Breast epithelium (tissue), 4 donors: ENCODE results near the gene SLC39A13. TPM values are rescaled to one million over a fixed set of nuclear protein-coding genes. Genes with fewer than 3 reads are reported as not detected.
"Not testable (repeated sequence)": the region's sequence is repeated elsewhere in the genome, so short reads cannot be mapped to it uniquely, and the experiment has no call there.

Experiments
- DNase-seq, 2 donors: peaks; one replicate each; pipeline ENCODE4 v3.0.0-alpha.2; 2019; ENCODE audit warnings: low spot score in 2 of 2
- H3K27ac ChIP-seq, 2 donors: fragments of 200-600 bp; sonication (generic) in 1 of 2; one replicate each; pipeline ENCODE4 v1.5.1; 2016 to 2019; ENCODE audit warnings: mild to moderate bottlenecking in 1 of 2
- H3K27me3 ChIP-seq, 2 donors: fragments of 200-600 bp; sonication (generic) in 1 of 2; one replicate each; pipeline versions ENCODE4 v1.5.1 to v1.6.0; 2017 to 2019; ENCODE audit warnings: control low read depth in 1 of 2, mild to moderate bottlenecking in 1 of 2
- H3K36me3 ChIP-seq: fragments of 200-600 bp; one replicate; pipeline ENCODE4 v1.5.1; 2019
- H3K4me1 ChIP-seq, 2 donors: fragments of 200-600 bp; sonication (generic); one replicate each; pipeline ENCODE4 v1.5.1; 2016 to 2019; ENCODE audit warnings: control low read depth in 1 of 2
- H3K4me3 ChIP-seq, 3 donors: fragments of 200-600 bp; sonication (generic); 1 replicate in 2 of 3; 2 replicates in 1 of 3; pipeline ENCODE4 v1.5.1; 2016 to 2019; ENCODE audit warnings: mild to moderate bottlenecking in 3 of 3, moderate library complexity in 2 of 3
- H3K9me3 ChIP-seq, 2 donors: fragments of 200-600 bp; sonication (generic) in 1 of 2; one replicate each; pipeline ENCODE4 v1.5.1; 2016 to 2019; ENCODE audit warnings: control low read depth in 1 of 2
- CTCF ChIP-seq, 3 donors: fragments of 450-650 bp; IDR thresholded peaks; one replicate each; pipeline ENCODE4 v1.5.1; 2016 to 2017; ENCODE audit warnings: antibody characterized with exemption in 3 of 3, mild to moderate bottlenecking in 3 of 3, moderate library complexity in 3 of 3
- POLR2A ChIP-seq: fragments of 450-650 bp; IDR thresholded peaks from one replicate; pipeline ENCODE4 v1.6.1; 2016; ENCODE audit warnings: antibody characterized with exemption, mild to moderate bottlenecking, moderate library complexity
- POLR2AphosphoS5 ChIP-seq, 3 donors: sonication (generic); formaldehyde crosslinking; IDR thresholded peaks; one replicate each; pipeline ENCODE4 v1.6.1; 2017; ENCODE audit warnings: antibody characterized with exemption in 3 of 3
- intact Hi-C: fragments of 100-400 bp; cut with DNase I; formaldehyde crosslinking; loops from one replicate; pipeline ENCODE4 v1.15.1; 2023; ENCODE audit warnings: low total_unique reads
- total RNA-seq, 3 donors: library from RNA; depleted of rRNA; stranded (reverse); fragments of >200 nt; gene quantifications; one replicate each; pipeline ENCODE4 v1.1.0, GENCODE V29; 2016

Gene SLC39A13
- total RNA-seq, 3 donors from 2014 or later: 42.9 to 58.1 (median 52.8) TPM

- no peak for DNase-seq
- H3K9me3 ChIP-seq: no peaks in the 10 kb centered on the region
- TF ChIP-seq POLR2AphosphoS5 (IDR thresholded peaks at IDR 0.05) (no peak), POLR2A (no peak), CTCF (IDR thresholded peaks at IDR 0.05) (no peak)
Measured at GRCh38 chr11:47449541-47449940, 41.2 kb downstream of the SLC39A13 start.

DNA sequence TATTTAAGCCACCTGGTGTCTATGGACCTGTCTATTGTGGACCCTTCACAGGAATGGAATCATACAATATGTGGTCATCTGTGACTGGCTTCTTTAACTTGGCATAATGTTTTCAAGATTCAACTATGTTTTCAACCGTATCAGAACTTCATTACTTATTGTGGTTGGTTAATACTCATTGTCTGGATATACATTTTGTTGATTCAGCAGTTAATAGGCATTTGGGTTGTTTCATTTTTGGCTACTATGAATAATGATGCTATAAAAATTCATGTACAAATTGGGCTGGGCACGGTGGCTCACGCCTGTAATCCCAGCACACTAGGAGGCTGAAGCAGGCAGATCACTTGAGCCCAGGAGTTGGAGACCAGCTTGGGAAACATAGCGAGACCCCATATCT, 43.0 kb downstream of the SLC39A13 start:
- intact Hi-C loops: no loop called here
- no peaks in the 10 kb centered on the region for H3K27me3 ChIP-seq
- DNase-seq: no peak
- no peak for TF ChIP-seq POLR2A
- TF ChIP-seq POLR2AphosphoS5 (IDR thresholded peaks at IDR 0.05): no peak
- no peak for TF ChIP-seq CTCF (IDR thresholded peaks at IDR 0.05)
- no peaks in the 10 kb centered on the region for H3K9me3 ChIP-seq
- H3K4me1 ChIP-seq: no peaks in the 10 kb centered on the region
- no peak overlapping the region for H3K27ac ChIP-seq
- no peaks in the 10 kb centered on the region for H3K36me3 ChIP-seq
- no peak overlapping the region for H3K4me3 ChIP-seq

More at GRCh38 chr11:47449541-47449940, 41.2 kb downstream of the SLC39A13 start:
- intact Hi-C loops: no loop called here
- no peak overlapping the region for H3K27ac ChIP-seq
- H3K4me1 ChIP-seq: no peaks in the 10 kb centered on the region
- H3K27me3 ChIP-seq: no peaks in the 10 kb centered on the region
- H3K36me3 ChIP-seq: no peaks in the 10 kb centered on the region
- H3K4me3 ChIP-seq: no peak overlapping the region

- H3K4me3 ChIP-seq: no peak overlapping the region
- no peaks in the 10 kb centered on the region for H3K36me3 ChIP-seq
- H3K9me3 ChIP-seq: no peaks in the 10 kb centered on the region
- H3K4me1 ChIP-seq: no peaks in the 10 kb centered on the region
- intact Hi-C loops: no loop called here
- no peak for TF ChIP-seq CTCF (IDR thresholded peaks at IDR 0.05)
- no peak for TF ChIP-seq POLR2AphosphoS5 (IDR thresholded peaks at IDR 0.05)
- TF ChIP-seq POLR2A: no peak
- no peaks in the 10 kb centered on the region for H3K27me3 ChIP-seq
- H3K27ac ChIP-seq: no peak overlapping the region
- DNase-seq: no peak
Measured at GRCh38 chr11:47451990-47452389, 43.6 kb downstream of the SLC39A13 start.

DNA sequence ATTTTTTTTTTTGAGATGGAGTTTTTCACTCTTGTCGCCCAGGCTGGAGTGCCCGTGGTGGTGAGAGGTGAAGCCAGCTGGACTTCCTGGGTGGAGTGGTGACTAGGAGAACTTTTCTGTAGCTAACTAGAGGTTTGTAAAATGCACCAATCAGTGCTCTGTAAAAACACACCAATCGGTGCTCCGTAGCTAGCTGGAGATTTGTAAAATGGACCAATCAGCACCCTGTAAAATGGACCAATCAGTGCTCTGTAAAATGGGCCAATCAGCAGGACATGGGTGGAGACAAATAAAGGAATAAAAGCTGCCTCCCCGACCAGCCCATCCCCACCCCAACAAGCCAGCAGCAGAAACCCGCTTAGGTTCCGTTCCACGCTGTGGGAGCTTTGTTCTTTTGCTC, 45.0 kb downstream of the SLC39A13 start:
- Histone ChIP-seq H3K9me3 (no peaks in the 10 kb centered on the region), H3K4me3 (no peak overlapping the region), H3K27ac (no peak overlapping the region), H3K4me1 (no peaks in the 10 kb centered on the region), H3K27me3 (no peaks in the 10 kb centered on the region), H3K36me3 (no peaks in the 10 kb centered on the region)
- DNase-seq: no peak
- intact Hi-C loops: no loop called here
- TF ChIP-seq POLR2A (no peak), CTCF (IDR thresholded peaks at IDR 0.05) (no peak), POLR2AphosphoS5 (IDR thresholded peaks at IDR 0.05) (no peak)

DNA sequence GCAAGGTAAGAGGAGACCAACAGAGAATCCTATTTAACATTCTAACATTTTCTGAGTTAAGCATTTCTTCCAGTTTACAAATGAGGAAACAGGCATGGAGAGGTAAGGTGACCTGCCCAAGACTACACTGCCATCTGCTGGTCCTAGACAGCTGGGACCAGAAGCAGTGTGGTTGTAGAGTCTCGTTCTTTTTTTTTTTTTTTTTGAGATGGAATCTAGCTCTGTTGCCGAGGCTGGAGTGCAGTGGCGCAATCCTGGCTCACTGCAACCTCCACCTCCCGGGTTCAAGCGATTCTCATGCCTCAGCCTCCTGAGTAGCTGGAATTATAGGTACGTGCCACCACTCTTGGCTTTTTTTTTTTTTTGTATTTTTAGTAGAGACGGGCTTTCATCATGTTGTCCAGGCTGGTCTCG, 45.9 kb downstream of the SLC39A13 start:
- peak in 1 of 2 donors; percentile 72 for DNase-seq
- TF ChIP-seq CTCF (IDR thresholded peaks at IDR 0.05): peak in 2 of 3 donors; percentile 68 to 79
- H3K9me3 ChIP-seq, H3K36me3 ChIP-seq, H3K27me3 ChIP-seq, H3K27ac ChIP-seq, H3K4me1 ChIP-seq, H3K4me3 ChIP-seq, intact Hi-C loops: not testable (repeated sequence)
